Measurements from ENCODE around the gene PLCB1. TPM values are rescaled to one million over a fixed set of nuclear protein-coding genes. Genes with fewer than 3 reads are reported as not detected.

PLCB1 gene
- total RNA-seq, 1 experiment from 2014 or later: not detected

GRCh38 chr20:8909596-8909995 is 777.5 kb downstream of the PLCB1 start:
- no peak for DNase-seq
- no peaks in the 10 kb centered on the region for H3K9me2 ChIP-seq (ENCODE audit: insufficient read depth)

GRCh38 chr20:8912096-8912495 is 780.0 kb downstream of the PLCB1 start:
- Histone ChIP-seq H4K20me1 (ENCODE audit: insufficient read depth) (no peaks in the 10 kb centered on the region), H3K27ac (no peak overlapping the region), H3K27me3 (ENCODE audit: insufficient read depth, low read depth) (no peaks in the 10 kb centered on the region), H3K36me3 (ENCODE audit: low read depth) (no peaks in the 10 kb centered on the region), H3K4me2 (no peak overlapping the region), H2AFZ (no peak overlapping the region), H3K9me2 (ENCODE audit: insufficient read depth) (no peaks in the 10 kb centered on the region), H3K4me3 (no peak overlapping the region), H3K79me2 (ENCODE audit: low read depth) (no peaks in the 10 kb centered on the region), H3K9me3 (ENCODE audit: insufficient read depth, low read depth) (no peaks in the 10 kb centered on the region; the same call in 1 of the 2 replicates), H3F3A (ENCODE audit: insufficient read depth, low read depth) (no peaks in the 10 kb centered on the region), H3K4me1 (replicated peaks; ENCODE audit: insufficient read depth) (no peaks in the 10 kb centered on the region)
- POLR2A ChIA-PET (ENCODE audit: unreplicated experiment): no interaction called here
- BruUV-seq (replicated peaks): no TSS peak
- CTCF ChIA-PET: no interaction called here
- intact Hi-C loops (cut with micrococcal nuclease; ENCODE audit: unreplicated experiment): no loop called here
- DNase-seq: no peak
- TF ChIP-seq EZH2 (IDR thresholded peaks at IDR 0.05; ENCODE audit: low read depth): no peak
- TF ChIP-seq, protein P1, sequence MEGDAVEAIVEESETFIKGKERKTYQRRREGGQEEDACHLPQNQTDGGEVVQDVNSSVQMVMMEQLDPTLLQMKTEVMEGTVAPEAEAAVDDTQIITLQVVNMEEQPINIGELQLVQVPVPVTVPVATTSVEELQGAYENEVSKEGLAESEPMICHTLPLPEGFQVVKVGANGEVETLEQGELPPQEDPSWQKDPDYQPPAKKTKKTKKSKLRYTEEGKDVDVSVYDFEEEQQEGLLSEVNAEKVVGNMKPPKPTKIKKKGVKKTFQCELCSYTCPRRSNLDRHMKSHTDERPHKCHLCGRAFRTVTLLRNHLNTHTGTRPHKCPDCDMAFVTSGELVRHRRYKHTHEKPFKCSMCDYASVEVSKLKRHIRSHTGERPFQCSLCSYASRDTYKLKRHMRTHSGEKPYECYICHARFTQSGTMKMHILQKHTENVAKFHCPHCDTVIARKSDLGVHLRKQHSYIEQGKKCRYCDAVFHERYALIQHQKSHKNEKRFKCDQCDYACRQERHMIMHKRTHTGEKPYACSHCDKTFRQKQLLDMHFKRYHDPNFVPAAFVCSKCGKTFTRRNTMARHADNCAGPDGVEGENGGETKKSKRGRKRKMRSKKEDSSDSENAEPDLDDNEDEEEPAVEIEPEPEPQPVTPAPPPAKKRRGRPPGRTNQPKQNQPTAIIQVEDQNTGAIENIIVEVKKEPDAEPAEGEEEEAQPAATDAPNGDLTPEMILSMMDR (conservative IDR thresholded peaks at IDR 0.05): no peak

More at GRCh38 chr20:8909596-8909995, 777.5 kb downstream of the PLCB1 start:
- no peaks in the 10 kb centered on the region for H4K20me1 ChIP-seq (ENCODE audit: insufficient read depth)
- H3K4me3 ChIP-seq: no peak overlapping the region
- intact Hi-C loops (cut with micrococcal nuclease; ENCODE audit: unreplicated experiment): no loop called here
- no peak overlapping the region for H3K27ac ChIP-seq
- no peaks in the 10 kb centered on the region for H3K27me3 ChIP-seq (ENCODE audit: insufficient read depth, low read depth)
- H3K4me1 ChIP-seq (replicated peaks; ENCODE audit: insufficient read depth): no peaks in the 10 kb centered on the region
- POLR2A ChIA-PET (ENCODE audit: unreplicated experiment): no interaction called here
- TF ChIP-seq, protein P1 (conservative IDR thresholded peaks at IDR 0.05): no peak
- no peak for TF ChIP-seq EZH2 (IDR thresholded peaks at IDR 0.05; ENCODE audit: low read depth)
- no peaks in the 10 kb centered on the region; the same call in 1 of the 2 replicates for H3K9me3 ChIP-seq (ENCODE audit: insufficient read depth, low read depth)
- no peak overlapping the region for H3K4me2 ChIP-seq
- CTCF ChIA-PET: no interaction called here
- BruUV-seq (replicated peaks): no TSS peak
- H3K36me3 ChIP-seq (ENCODE audit: low read depth): no peaks in the 10 kb centered on the region
- no peak overlapping the region for H2AFZ ChIP-seq
- no peaks in the 10 kb centered on the region for H3F3A ChIP-seq (ENCODE audit: insufficient read depth, low read depth)
- H3K79me2 ChIP-seq (ENCODE audit: low read depth): no peaks in the 10 kb centered on the region

GRCh38 chr20:8912731-8913130 is 780.7 kb downstream of the PLCB1 start:
- H3F3A ChIP-seq (ENCODE audit: insufficient read depth, low read depth): no peaks in the 10 kb centered on the region
- ChIA-PET CTCF (no interaction called here), POLR2A (ENCODE audit: unreplicated experiment) (no interaction called here)
- H3K9me2 ChIP-seq (ENCODE audit: insufficient read depth): no peaks in the 10 kb centered on the region
- H2AFZ ChIP-seq: no peak overlapping the region
- no TSS peak for BruUV-seq (replicated peaks)
- intact Hi-C loops (cut with micrococcal nuclease; ENCODE audit: unreplicated experiment): no loop called here
- no peaks in the 10 kb centered on the region for H3K36me3 ChIP-seq (ENCODE audit: low read depth)
- no peaks in the 10 kb centered on the region for H4K20me1 ChIP-seq (ENCODE audit: insufficient read depth)
- no peaks in the 10 kb centered on the region for H3K27me3 ChIP-seq (ENCODE audit: insufficient read depth, low read depth)
- no peak overlapping the region for H3K4me3 ChIP-seq
- H3K27ac ChIP-seq: no peak overlapping the region
- no peaks in the 10 kb centered on the region for H3K79me2 ChIP-seq (ENCODE audit: low read depth)
- H3K9me3 ChIP-seq (ENCODE audit: insufficient read depth, low read depth): no peaks in the 10 kb centered on the region; the same call in 1 of the 2 replicates
- DNase-seq: no peak
- no peak overlapping the region for H3K4me2 ChIP-seq
- no peaks in the 10 kb centered on the region for H3K4me1 ChIP-seq (replicated peaks; ENCODE audit: insufficient read depth)
- no peak for TF ChIP-seq EZH2 (IDR thresholded peaks at IDR 0.05; ENCODE audit: low read depth)
- TF ChIP-seq, protein P1 (conservative IDR thresholded peaks at IDR 0.05): no peak

All from PC-9 (cell line).